Neuronal stem cell (in vitro differentiated cells): ENCODE data around the gene B4GALNT2.

Experiments used
- DNase-seq: peaks from one replicate; pipeline ENCODE4 v3.0.0-alpha.2; 2013; ENCODE audit warnings: low spot score
- H2AFZ ChIP-seq: one replicate; pipeline ENCODE4 v1.6.1; 2013; ENCODE audit warnings: mild to moderate bottlenecking, low read length, inconsistent platforms
- H2AK5ac ChIP-seq: 2 replicates; pipeline ENCODE4 v1.6.1; 2013; ENCODE audit warnings: low read depth, mild to moderate bottlenecking, inconsistent platforms, low read length, moderate library complexity, mixed read lengths
- H2BK120ac ChIP-seq: 2 replicates; pipeline ENCODE4 v1.6.1; 2013; ENCODE audit warnings: low read depth, mild to moderate bottlenecking, inconsistent platforms, low read length, moderate library complexity, mixed read lengths
- H2BK12ac ChIP-seq: one replicate; pipeline ENCODE4 v1.6.1; 2013; ENCODE audit warnings: low read length, inconsistent platforms
- H2BK15ac ChIP-seq: 2 replicates; pipeline ENCODE4 v1.6.1; 2013; ENCODE audit warnings: mild to moderate bottlenecking, low read length, inconsistent platforms, mixed read lengths
- H2BK5ac ChIP-seq: one replicate; pipeline ENCODE4 v1.6.1; 2013; ENCODE audit warnings: inconsistent platforms, mild to moderate bottlenecking, low read length, moderate library complexity
- H3K14ac ChIP-seq: one replicate; pipeline ENCODE4 v1.6.1; 2013; ENCODE audit warnings: low read length, inconsistent platforms
- H3K18ac ChIP-seq: 2 replicates; pipeline ENCODE4 v1.6.1; 2013; ENCODE audit warnings: low read length, inconsistent platforms
- H3K23ac ChIP-seq: 2 replicates; pipeline ENCODE4 v1.6.1; 2013; ENCODE audit warnings: low read depth, mild to moderate bottlenecking, mixed read lengths, low read length, inconsistent platforms; ENCODE audit not compliant: poor library complexity
- H3K27ac ChIP-seq: replicated peaks from 3 replicates; pipeline ENCODE4 v1.5.1; 2013; ENCODE audit warnings: low read length, inconsistent platforms
- H3K27me3 ChIP-seq, 3 experiments: 2 replicates each; pipeline ENCODE4 v1.6.1; 2013; ENCODE audit warnings: low read length in 3 of 3, mild to moderate bottlenecking in 2 of 3, inconsistent platforms in 1 of 3, low read depth in 1 of 3, mixed read lengths in 1 of 3, moderate library complexity in 1 of 3; ENCODE audit not compliant: control insufficient read depth in 3 of 3, insufficient read depth in 3 of 3
- H3K36me3 ChIP-seq, 2 donors: replicated peaks in 1 of 2; 2 replicates each; pipeline ENCODE4 v1.6.1; 2013; ENCODE audit warnings: low read length in 2 of 2; ENCODE audit not compliant: control insufficient read depth in 2 of 2, insufficient read depth in 2 of 2
- H3K4ac ChIP-seq: 2 replicates; pipeline ENCODE4 v1.6.1; 2013; ENCODE audit warnings: inconsistent platforms, mild to moderate bottlenecking, low read length, moderate library complexity
- H3K4me1 ChIP-seq, 2 donors: 1 replicate in 1 of 2; 2 replicates in 1 of 2; pipeline ENCODE4 v1.6.1; 2013; ENCODE audit warnings: low read length in 2 of 2, low read depth in 1 of 2; ENCODE audit not compliant: control insufficient read depth in 2 of 2, insufficient read depth in 1 of 2
- H3K4me2 ChIP-seq: one replicate; pipeline ENCODE4 v1.6.1; 2013; ENCODE audit warnings: mild to moderate bottlenecking, low read length, inconsistent platforms; ENCODE audit not compliant: insufficient read depth, poor library complexity, severe bottlenecking
- H3K4me3 ChIP-seq, 2 donors: 2 replicates each; pipeline ENCODE4 v1.5.1; 2013; ENCODE audit warnings: low read length in 2 of 2, mild to moderate bottlenecking in 2 of 2, inconsistent platforms in 1 of 2, moderate library complexity in 1 of 2
- H3K79me1 ChIP-seq: one replicate; pipeline ENCODE4 v1.6.1; 2013; ENCODE audit warnings: low read depth, mild to moderate bottlenecking, inconsistent platforms, low read length, moderate library complexity
- H3K9ac ChIP-seq: one replicate; pipeline ENCODE4 v1.6.1; 2013; ENCODE audit warnings: mild to moderate bottlenecking, low read depth, low read length, inconsistent platforms; ENCODE audit not compliant: poor library complexity
- H3K9me3 ChIP-seq, 2 donors: replicated peaks in 1 of 2; 2 replicates each; pipeline versions ENCODE3 to v1.6.1; 2013; ENCODE audit warnings: low read length in 2 of 2, mild to moderate bottlenecking in 2 of 2, inconsistent platforms in 1 of 2, low read depth in 1 of 2, mixed read lengths in 1 of 2, moderate library complexity in 1 of 2; ENCODE audit not compliant: control insufficient read depth in 2 of 2, insufficient read depth in 1 of 2
- H4K8ac ChIP-seq: one replicate; pipeline ENCODE4 v1.6.1; 2013; ENCODE audit warnings: low read depth, mild to moderate bottlenecking, inconsistent platforms, low read length, moderate library complexity
- H4K91ac ChIP-seq: one replicate; pipeline ENCODE4 v1.6.1; 2013; ENCODE audit warnings: low read length, low read depth, mild to moderate bottlenecking, inconsistent platforms; ENCODE audit not compliant: poor library complexity
- WGBS, 2 donors: extraction: QIAGEN DNeasy Blood & Tissue Kit; methylation state at CpG; one replicate each; pipeline ENCODE4 v1.1.7; 2013; ENCODE audit warnings: missing lambda C conversion rate in 2 of 2, mixed read lengths in 1 of 2; ENCODE audit not compliant: insufficient read length in 2 of 2, insufficient replicate concordance in 1 of 2; ENCODE audit errors: extremely low coverage in 2 of 2; 5-methylcytosine and 5-hydroxymethylcytosine counted together

Gene B4GALNT2

GRCh38 chr17:49216953-49217650, 84.5 kb downstream of the B4GALNT2 start:
- DNase-seq: no peak
- WGBS, 2 donors: no CpG with 5 or more reads among the region's 11 CpGs
- no peaks in the 10 kb centered on the region for H3K9me3 ChIP-seq

GRCh38 chr17:49217651-49218413, 85.3 kb downstream of the B4GALNT2 start:
- Histone ChIP-seq H3K23ac (peak overlapping the region; percentile 11), H2AK5ac (peak overlapping the region; percentile 94), H3K27me3 (peaks cover 0 to 25% (median 9%) of the 10 kb centered on the region in 3 experiments), H2BK15ac (no peak overlapping the region), H3K9ac (no peak overlapping the region), H2BK120ac (no peak overlapping the region), H4K91ac (no peak overlapping the region), H3K4ac (no peak overlapping the region), H3K14ac (no peak overlapping the region), H3K4me1 (no peaks in the 10 kb centered on the region), H2BK12ac (no peak overlapping the region), H3K4me3 (no peak overlapping the region), H3K36me3 (no peaks in the 10 kb centered on the region), H3K18ac (peak overlapping the region; percentile 57), H3K27ac (no peak overlapping the region), H3K9me3 (no peaks in the 10 kb centered on the region), H3K4me2 (no peak overlapping the region), H2AFZ (no peak overlapping the region), H4K8ac (no peak overlapping the region), H2BK5ac (peak overlapping the region; percentile 16), H3K79me1 (peaks cover 2% of the 10 kb centered on the region)
- DNase-seq: no peak
- whole genome bisulfite sequencing, 2 donors: no CpG with 5 or more reads among the region's 17 CpGs

More at GRCh38 chr17:49216953-49217650, 84.5 kb downstream of the B4GALNT2 start:
- no peak overlapping the region for H3K9ac ChIP-seq
- no peak overlapping the region for H2BK15ac ChIP-seq
- H3K18ac ChIP-seq: no peak overlapping the region
- no peak overlapping the region for H3K23ac ChIP-seq
- no peak overlapping the region for H4K91ac ChIP-seq
- H3K4me3 ChIP-seq: no peak overlapping the region
- no peak overlapping the region for H3K27ac ChIP-seq
- H3K79me1 ChIP-seq: peaks cover 2% of the 10 kb centered on the region
- H3K4me2 ChIP-seq: no peak overlapping the region
- H3K36me3 ChIP-seq: no peaks in the 10 kb centered on the region
- no peaks in the 10 kb centered on the region for H3K4me1 ChIP-seq
- peaks cover 0 to 24% (median 3%) of the 10 kb centered on the region in 3 experiments for H3K27me3 ChIP-seq
- H2BK5ac ChIP-seq: no peak overlapping the region
- H2AFZ ChIP-seq: no peak overlapping the region
- H2BK12ac ChIP-seq: peak overlapping the region; percentile 58
- H3K14ac ChIP-seq: no peak overlapping the region
- H3K4ac ChIP-seq: no peak overlapping the region
- H2AK5ac ChIP-seq: peak overlapping the region; percentile 88
- no peak overlapping the region for H2BK120ac ChIP-seq
- no peak overlapping the region for H4K8ac ChIP-seq

- Histone ChIP-seq H3K18ac (peak overlapping the region; percentile 64), H3K4me3 (no peak overlapping the region), H3K9ac (peak overlapping the region; percentile 60), H3K9me3 (no peaks in the 10 kb centered on the region), H2BK5ac (no peak overlapping the region), H3K79me1 (peaks cover 2% of the 10 kb centered on the region), H4K8ac (no peak overlapping the region), H2BK12ac (no peak overlapping the region), H2BK120ac (no peak overlapping the region), H2AFZ (no peak overlapping the region), H3K23ac (peak overlapping the region; percentile 43), H3K27me3 (peaks cover 8 to 35% (median 23%) of the 10 kb centered on the region in 3 experiments), H3K4ac (no peak overlapping the region), H2BK15ac (peak overlapping the region; percentile 15), H3K27ac (no peak overlapping the region), H3K14ac (peak overlapping the region; percentile 56), H3K36me3 (no peaks in the 10 kb centered on the region), H4K91ac (no peak overlapping the region), H3K4me2 (no peak overlapping the region), H2AK5ac (peak overlapping the region; percentile 70), H3K4me1 (peaks cover 0 to 10% of the 10 kb centered on the region in 2 donors)
- no peak for DNase-seq
- no CpG with 5 or more reads among the region's 37 CpGs for WGBS, 2 donors
Observed at GRCh38 chr17:49218941-49219913, 86.7 kb downstream of the B4GALNT2 start.
